HG02623 (cell line): ENCODE results near the gene SGCE.
"Not testable (repeated sequence)": the region's sequence is repeated elsewhere in the genome, so short reads cannot be mapped to it uniquely, and the experiment has no call there.

Experiments
- ATAC-seq: cut with Tn5 transposase; IDR thresholded peaks from one replicate; pipeline ENCODE4 v1.9.1; 2021; ENCODE audit warnings: moderate library complexity; ENCODE audit not compliant: unreplicated experiment

Gene SGCE, protein sequence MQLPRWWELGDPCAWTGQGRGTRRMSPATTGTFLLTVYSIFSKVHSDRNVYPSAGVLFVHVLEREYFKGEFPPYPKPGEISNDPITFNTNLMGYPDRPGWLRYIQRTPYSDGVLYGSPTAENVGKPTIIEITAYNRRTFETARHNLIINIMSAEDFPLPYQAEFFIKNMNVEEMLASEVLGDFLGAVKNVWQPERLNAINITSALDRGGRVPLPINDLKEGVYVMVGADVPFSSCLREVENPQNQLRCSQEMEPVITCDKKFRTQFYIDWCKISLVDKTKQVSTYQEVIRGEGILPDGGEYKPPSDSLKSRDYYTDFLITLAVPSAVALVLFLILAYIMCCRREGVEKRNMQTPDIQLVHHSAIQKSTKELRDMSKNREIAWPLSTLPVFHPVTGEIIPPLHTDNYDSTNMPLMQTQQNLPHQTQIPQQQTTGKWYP

DNA sequence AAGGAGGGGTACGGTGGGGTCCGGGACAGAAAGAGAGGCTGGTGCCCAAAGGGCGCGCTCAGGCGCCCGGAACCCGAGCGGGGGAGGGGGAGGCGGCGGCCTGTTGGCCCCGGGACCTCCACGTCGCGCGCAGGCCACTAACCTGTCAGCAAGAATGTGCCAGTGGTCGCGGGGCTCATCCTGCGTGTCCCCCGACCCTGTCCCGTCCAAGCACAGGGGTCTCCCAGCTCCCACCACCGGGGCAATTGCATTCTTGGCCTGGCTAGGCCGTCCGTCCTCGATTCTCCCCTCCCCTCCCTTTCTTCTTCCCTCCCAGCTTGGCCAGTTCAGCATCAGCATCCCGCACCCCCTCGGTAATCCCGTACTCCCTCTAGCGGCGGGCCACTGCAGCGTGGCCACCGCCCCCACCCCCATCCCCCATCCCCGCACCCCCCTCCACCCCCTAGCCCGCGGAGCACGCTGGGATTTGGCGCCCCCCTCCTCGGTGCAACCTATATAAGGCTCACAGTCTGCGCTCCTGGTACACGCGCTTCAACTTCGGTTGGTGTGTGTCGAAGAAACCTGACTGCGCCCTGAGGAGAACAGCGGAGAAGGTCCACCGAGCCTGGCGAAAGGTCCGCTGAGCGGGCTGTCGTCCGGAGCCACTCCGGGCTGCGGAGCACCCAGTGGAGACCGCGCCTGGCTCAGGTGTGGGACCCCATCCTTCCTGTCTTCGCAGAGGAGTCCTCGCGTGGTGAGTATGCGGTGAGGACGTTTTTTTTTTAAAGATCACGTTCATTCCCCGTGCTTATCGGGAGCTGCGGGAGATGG, at the start of gene SGCE:
TSS of gene SGCE (minus strand) at position 286 of the 810 bp plus-strand sequence. CDS start at position 251, 35 bp downstream.
- ATAC-seq: no peak

DNA sequence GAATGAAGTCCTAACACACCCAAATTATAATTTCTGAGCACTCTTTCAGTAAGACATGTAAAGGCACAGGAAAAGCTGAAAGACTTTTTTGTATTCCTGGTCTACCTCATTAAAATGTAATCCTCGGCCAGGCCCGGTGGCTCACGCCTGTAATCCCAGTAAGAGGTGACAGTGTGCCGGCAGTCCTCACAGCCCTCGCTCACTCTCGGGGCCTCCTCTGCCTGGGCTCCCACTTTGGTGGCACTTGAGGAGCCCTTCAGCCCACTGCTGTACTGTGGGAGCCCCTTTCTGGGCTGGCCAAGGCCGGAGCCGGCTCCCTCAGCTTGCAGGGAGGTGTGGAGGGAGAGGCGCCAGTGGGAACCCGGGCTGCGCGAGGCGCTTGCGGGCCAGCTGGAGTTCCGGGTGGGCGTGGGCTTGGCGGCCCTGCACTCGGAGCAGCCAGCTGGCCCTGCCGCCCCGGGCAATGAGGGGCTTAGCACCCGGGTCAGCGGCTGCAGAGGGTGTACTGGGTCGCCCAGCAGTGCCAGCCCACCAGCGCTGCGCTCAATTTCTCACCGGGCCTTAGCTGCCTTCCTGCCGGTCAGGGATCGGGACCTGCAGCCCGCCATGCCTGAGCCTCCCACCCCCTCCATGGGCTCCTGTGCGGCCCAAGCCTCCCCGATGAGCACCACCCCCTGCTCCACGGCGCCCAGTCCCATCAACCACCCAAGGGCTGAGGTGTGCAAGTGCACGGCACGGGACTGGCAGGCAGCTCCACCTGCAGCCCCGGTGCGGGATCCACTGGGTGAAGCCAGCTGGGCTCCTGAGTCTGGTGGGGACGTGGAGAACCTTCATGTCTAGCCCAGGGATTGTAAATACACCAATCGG, 49.5 kb upstream of the SGCE start:
- ATAC-seq: not testable (repeated sequence)

DNA sequence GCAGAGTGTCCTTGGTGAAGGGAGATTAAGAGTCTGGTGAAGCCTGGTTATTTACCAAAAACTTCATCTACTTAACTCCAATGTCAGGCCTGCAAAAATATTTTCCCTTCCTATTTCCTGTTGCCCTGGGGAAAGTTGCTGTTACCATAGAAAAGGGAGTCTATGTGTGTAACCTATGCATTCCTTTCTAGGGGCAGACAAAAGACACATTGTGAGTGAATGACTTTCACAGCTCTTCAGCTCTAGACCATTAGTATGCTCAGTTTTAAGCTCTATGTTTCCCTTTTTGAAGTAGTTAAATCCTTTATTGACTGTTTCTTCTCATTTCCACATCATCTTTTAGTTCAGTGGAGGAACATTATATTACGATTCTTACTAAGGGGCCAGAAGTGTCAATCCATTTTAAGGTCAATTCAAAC, 45.6 kb upstream of the SGCE start:
- no peak for ATAC-seq

DNA sequence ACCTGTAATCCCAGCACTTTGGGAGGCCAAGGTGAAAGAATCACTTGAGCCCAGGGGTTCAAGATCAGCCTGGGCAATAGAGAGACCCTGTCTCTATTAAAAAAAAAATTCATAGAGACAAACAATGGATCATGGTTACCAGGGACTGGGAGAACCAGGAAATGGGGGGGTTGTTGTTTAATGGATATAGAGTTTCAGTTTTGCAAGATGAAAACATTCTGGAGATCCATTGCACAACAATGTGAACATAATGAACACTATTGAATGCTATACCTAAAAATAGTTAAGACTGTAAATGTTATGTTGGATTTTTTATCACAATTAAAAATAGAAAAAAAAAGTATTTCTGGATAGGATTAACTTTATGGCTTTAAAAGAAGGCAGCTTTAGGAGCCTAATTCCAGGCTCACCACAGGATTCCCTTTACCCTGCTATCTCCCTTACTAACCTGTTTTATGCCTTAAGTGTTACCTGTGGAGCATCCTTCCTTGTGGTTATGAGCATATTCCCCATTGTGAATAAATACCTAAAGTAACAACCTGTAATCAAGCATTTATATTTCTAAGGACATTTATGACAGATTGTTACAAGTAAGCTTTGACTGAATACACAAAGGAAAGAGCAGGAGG, 45.1 kb upstream of the SGCE start:
- no peak for ATAC-seq

DNA sequence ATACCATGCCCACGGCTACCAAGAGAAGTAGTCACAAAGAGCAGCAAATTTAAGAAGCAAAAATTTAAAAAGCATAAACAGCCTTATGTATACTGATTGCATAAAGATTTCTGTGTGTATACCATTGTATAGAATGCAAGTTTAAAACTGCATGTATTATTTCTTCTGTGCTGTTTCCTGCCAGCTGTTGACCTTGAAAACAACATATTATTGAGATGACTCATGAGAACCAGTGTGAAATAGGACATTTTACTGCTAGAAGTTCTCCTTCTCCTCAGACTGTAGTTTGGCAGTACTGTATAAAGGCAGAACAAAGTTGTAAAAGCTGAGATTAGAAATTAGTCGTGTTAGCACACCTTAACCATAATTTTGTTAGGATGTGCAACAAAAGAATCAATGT, 42.3 kb upstream of the SGCE start:
- no peak for ATAC-seq

DNA sequence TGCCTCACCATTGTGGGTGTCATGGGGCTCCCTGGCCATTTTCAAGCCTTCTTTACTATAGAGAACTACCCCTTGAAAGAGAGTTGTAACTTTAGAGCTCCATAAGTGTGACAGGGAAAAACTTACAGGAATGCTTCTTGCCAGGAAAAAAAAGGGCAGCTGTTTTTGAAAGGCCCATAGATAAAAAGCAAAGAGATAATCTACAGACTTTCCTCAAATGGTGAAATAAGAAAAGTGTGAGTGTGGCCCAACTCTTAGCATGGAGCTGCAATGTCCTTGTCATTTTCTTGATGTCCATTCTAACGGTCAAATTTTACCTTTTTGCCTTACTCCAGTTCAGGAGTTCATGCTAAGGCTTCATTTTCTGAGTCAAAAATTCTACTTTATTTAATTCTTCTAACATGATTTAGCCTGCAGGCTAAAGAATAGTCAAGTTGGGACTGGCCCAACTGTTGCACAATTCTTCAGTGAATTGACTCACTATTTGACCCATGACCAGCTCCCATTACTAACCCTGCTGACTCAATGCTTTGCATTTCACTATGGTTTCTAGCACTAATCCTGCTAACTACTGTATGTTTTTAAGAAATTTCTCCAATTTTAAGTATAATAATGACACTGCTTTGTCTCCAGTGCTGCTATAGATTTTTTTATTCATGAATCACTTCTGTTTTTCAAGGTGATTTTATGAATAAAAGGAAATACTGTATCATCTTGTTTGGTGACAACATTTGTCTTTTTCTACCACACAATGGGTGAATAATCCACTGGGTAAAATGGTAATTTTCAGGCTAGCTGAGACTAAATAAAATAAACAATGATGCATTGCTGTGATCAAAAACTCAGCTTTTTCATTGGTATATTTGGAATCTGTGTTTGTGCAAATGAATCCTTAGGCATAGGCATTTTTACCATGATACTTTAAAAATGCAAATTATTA, 41.4 kb upstream of the SGCE start:
- no peak for ATAC-seq

DNA sequence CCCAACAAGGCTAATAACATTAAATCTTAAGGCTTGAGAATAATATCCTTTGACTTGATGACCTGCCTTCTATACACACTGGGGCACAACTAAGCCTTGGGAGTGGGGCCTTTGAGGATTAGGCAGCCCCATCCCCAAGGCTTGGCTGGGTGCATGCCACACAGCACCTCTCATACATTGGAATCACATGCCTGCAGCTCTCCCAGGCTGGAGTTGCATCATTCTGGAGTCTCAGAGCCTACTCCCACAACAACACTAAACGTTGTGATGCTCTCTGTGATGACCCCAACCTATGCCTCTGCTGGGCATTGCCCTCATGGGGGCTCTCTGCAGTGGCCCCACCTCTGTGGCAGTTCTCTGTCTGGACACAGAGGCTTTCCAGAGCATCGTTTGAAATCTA, 31.9 kb upstream of the SGCE start:
- no peak for ATAC-seq

DNA sequence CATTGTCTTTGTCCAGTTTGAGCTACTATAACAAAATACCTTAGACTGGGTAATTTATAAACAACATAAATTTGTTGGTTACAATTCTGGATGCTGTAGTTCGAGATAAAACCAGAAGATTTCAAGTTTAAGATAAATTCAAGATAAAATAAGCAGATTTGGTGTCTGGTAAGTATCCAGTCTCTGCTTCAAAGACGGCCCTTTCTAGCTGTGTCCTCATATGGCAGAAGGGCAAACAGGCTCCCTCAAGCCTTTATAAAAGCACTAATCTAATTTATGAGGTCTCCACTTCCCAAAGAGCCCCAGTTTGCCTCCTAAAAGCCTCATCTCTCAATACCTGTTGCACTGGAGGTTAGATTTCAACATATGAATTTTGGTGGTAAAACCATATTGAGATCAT, 31.1 kb upstream of the SGCE start:
- ATAC-seq: no peak

DNA sequence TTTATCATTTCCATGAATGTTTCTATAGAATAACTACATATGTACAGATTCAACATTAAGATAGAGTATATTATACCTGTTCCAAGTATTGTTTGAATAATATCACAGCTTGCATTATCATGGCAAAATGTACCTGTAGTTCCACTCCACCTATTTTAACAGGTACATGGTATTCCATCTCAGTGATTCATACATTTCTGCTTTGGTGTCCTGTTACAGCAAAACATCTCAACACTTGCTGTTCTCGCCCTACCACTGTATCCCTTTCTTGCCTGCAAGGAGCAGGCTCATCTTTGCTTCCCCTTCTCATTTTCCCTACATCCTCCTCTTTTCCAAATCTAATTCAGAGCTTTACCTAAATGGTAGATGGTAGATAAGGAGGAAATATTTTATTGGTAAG, 27.1 kb upstream of the SGCE start:
- ATAC-seq: no peak

DNA sequence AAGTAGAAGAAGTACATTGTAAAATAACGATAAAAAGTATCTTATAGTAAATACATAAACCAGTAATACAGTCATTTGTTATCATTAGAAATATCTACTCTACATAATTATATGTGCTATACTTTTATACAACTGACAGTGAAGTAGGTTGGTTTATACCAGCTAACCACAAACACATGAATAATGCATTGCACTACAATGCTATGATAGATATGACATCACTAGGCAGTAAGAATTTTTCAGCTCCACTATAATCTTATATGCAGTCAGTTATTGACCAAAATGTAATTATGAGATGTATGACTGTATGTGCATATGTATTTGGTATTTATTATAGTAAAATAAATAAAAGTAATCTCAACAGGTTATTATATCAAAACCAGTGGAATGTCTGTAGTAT, 23.4 kb upstream of the SGCE start:
- no peak for ATAC-seq

DNA sequence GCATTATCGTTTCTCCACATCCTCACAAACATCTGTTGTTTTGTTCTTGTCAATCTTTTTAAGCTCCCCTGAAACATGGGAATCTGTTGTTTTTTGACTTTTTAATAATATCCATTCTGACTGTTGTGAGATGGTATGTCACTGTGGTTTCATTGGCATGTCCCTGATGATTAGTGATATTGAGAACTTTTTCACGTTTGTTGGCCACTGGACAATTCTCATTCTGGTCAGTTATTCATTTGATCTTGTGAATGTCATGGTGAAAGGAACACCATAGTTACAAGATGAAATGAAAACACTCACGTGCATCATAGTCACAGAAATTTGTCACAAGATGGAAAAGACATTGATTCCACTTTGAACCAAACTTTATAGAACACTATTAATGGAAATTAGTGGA, 20.5 kb upstream of the SGCE start:
- ATAC-seq: no peak

DNA sequence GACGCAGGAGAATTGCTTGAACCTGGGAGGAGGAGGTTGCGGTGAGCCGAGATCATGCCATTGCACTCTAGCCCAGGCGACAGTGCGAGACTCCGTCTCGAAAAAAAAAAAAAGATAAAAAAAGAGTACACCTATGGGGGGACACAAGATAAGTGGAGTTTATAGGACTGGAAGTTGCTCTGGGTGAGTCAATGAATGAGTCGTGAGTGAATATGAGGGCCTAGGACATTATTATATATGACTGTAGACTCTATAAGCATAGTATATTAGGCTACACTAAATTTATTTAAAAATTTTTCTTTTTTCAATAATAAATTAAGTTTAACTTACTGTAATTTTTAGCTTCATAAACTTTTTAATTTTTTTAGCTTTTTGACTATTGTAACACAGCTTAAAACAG, 19.4 kb upstream of the SGCE start:
- ATAC-seq: no peak

DNA sequence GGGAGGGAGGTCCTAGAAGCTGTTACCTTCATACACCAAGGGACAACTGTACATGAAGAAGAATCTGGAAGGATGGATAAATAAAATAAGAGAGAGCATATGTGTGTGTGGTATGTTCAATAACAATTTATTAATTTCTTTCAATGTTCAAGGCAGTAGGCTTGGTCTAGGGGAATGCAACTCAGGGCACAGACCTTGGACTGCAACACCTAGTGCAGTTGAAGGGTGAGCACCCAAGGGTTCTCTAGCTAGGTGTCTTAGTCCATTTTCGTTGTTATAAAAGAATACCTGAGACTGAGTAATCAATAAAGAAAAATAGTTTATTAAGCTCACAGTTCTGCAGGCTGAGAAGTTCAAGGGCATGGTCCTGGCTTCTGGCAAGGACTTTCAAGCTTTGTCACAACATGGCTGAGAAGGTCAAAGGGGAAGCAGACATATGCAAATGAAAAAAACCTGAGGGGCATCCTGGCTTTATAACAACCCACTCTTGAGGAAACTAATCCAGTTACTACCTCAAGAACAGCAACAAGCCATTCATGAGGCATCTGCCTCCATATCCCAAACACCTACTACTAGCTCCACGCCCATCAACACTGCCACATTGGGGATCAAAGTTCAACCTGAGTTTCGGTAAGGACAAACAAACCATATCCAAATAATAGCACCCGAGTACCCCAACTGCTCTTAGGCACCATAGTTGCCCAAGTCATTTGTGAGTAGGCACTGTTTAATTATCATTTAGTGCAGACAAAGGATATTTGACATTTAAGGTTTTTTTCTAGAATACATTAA, 15.7 kb upstream of the SGCE start:
- ATAC-seq: no peak

DNA sequence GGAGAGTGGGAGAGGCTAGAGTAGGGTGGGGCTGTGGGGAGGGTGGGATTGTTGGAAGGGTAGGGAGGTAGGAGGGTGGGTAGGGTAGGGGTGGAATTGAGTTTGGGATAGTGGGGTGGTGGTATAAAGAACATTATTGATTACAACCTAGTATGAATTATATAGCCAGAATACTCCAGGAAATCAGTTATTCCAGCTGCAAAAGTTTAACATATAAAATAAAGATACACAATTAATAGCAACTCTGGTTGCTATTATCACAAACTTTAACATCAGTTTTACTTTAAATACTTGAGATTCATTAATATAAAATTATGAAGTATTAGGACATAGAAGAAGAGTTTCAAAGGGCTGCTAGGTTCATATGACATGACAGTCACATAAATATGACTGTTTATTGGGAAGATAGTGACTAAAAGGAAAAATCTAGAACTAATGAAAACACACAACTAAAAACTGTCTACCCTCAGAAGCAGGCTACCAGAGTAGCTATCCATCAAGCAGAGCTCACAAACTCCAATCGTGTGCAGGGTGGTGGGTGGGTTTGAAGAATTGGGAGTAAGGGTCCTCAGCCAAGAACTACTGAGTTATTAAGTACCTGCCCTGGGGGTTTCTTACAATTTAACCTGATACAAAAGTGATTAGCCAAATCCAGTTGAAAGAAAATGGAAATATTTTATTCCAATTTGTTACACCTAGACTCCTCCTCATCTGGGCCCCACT, 14.0 kb upstream of the SGCE start:
- ATAC-seq: no peak

DNA sequence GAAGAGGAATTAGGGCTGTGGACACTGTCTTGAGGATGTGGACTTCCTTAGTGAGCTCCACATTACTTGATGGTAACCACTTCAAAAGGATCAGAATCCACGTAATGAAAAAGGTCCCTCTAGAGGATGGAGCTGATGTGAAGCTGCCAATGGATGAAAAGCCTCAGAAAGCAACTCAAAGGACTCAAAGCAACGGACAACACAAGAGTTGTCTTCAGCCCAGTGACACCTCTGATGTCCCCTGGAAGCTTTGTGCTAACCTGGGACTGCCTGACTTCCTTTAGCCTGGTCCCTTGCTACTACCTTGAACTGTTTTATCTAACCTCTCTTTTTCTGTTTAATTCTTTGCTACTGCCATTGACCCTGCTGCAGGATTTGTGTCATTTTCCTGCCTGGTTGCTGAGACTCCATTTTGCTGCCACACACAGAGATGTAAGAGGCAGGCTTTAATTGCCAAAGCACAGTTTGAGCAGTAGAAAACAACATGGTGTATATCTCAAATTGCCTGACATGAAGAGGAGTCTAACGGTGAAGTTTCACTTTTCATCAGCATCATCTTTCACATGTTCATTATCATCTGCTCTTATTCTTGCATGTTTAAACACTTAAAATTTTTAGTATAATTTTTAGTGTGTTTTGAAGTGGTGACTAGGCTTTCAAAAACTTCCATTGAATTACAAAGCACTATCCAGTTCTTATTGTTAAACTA, 11.1 kb upstream of the SGCE start:
- ATAC-seq: no peak

DNA sequence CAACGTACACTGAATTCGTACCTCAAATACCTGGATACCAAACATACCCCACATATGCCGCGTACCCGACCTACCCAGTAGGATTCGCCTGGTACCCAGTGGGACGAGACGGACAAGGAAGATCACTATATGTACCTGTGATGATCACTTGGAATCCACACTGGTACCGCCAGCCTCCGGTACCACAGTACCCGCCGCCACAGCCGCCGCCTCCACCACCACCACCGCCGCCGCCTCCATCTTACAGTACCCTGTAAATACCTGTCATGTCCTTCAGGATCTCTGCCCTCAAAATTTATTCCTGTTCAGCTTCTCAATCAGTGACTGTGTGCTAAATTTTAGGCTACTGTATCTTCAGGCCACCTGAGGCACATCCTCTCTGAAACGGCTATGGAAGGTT, 9.5 kb upstream of the SGCE start:
- no peak for ATAC-seq

DNA sequence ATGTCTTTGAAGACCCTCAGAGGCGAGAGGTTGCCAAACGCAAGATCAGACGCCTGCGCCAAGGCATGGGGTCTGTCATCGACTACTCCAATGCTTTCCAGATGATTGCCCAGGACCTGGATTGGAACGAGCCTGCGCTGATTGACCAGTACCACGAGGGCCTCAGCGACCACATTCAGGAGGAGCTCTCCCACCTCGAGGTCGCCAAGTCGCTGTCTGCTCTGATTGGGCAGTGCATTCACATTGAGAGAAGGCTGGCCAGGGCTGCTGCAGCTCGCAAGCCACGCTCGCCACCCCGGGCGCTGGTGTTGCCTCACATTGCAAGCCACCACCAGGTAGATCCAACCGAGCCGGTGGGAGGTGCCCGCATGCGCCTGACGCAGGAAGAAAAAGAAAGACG, 8.1 kb upstream of the SGCE start:
- ATAC-seq: no peak

DNA sequence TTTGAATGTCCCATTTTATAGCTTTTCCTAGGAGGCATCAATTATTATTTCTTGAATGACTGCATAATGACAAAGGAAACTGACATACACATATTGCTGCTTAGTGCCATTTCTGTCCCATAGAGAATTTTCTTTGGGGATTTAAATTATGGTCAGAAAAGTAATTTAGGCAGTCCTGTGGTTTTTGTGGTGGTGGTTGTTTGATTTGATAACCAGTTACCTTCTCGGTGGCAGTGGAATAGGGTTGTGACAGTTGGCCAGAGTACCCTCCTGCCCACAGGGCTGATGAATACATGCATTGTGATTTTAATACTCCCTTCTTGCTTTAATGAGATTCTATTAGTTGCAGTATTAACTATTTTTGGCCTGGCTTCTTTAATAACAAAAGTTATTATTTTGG, 6.6 kb upstream of the SGCE start:
- no peak for ATAC-seq
